Upper lobe of left lung (tissue), 4 donors: ENCODE data around the gene PRCP.

Experiments
- CTCF ChIP-seq, 6 experiments: fragments of 450-650 bp in 4 of 6; fragments of 200-600 bp in 2 of 6; sonication (generic) in 2 of 6; IDR thresholded peaks; one replicate each; pipeline ENCODE4 v1.5.1; 2016 to 2019; ENCODE audit warnings: antibody characterized with exemption in 6 of 6
- POLR2A ChIP-seq, 4 donors: fragments of 450-650 bp; IDR thresholded peaks; one replicate each; pipeline ENCODE4 v1.5.1; 2016 to 2017; ENCODE audit warnings: antibody characterized with exemption in 4 of 4, mild to moderate bottlenecking in 2 of 4
- POLR2AphosphoS5 ChIP-seq, 2 donors: sonication (generic); formaldehyde crosslinking; IDR thresholded peaks; one replicate each; pipeline ENCODE4 v1.5.1; 2017; ENCODE audit warnings: antibody characterized with exemption in 2 of 2

- no peak for TF ChIP-seq CTCF (IDR thresholded peaks at IDR 0.05)
- TF ChIP-seq POLR2A (IDR thresholded peaks at IDR 0.05), result no peak
- no peak for TF ChIP-seq POLR2AphosphoS5 (IDR thresholded peaks at IDR 0.05)
These were observed 927 bp downstream of the PRCP start for GRCh38 chr11:82899186-82899820.
